SU-DHL-6 (cell line): ENCODE results near the gene DKK2.

ENCODE experiments used
- CTCF ChIP-seq: fragments of 200-600 bp; sonication (generic); IDR thresholded peaks from one replicate; pipeline ENCODE4 v1.5.1; 2017; ENCODE audit warnings: antibody characterized with exemption, mild to moderate bottlenecking, low read length, moderate library complexity; ENCODE audit not compliant: insufficient read depth, poor library complexity, severe bottlenecking
- EZH2phosphoT487 ChIP-seq: fragments of 200-600 bp; sonication (generic), shearing (Covaris generic); conservative IDR thresholded peaks from 2 replicates; pipeline ENCODE4 v1.6.1; 2018; ENCODE audit warnings: mild to moderate bottlenecking, antibody characterized with exemption, low read length, moderate library complexity, mixed read lengths

GRCh38 chr4:106996490-106996889 lies 39.6 kb downstream of the DKK2 start:
- TF ChIP-seq CTCF (no peak), EZH2phosphoT487 (no peak)
